ENCODE measurements around the gene PLN. TPM values are rescaled to one million over a fixed set of nuclear protein-coding genes. Genes with fewer than 3 reads are reported as not detected.

PLN gene
- total and polyA plus RNA-seq, 2 experiments from 2014 or later: not detected

GRCh38 chr6:118553132-118553531, 5.0 kb downstream of the PLN start:
- Histone ChIP-seq H3F3A (ENCODE audit: insufficient read depth) (peaks cover 30% of the 10 kb centered on the region), H3K9ac (no peak overlapping the region), H3K27me3 (replicated peaks; ENCODE audit: insufficient read depth) (no peaks in the 10 kb centered on the region), H2AFZ (no peak overlapping the region), H3K27ac (no peak overlapping the region), H3K4me1 (ENCODE audit: insufficient read depth) (peaks cover 47% of the 10 kb centered on the region), H3K9me2 (ENCODE audit: insufficient read depth) (no peaks in the 10 kb centered on the region), H3K79me2 (ENCODE audit: insufficient read depth) (peaks cover 72% of the 10 kb centered on the region), H4K20me1 (ENCODE audit: insufficient read depth) (no peaks in the 10 kb centered on the region), H3K36me3 (ENCODE audit: low read depth) (no peaks in the 10 kb centered on the region), H3K4me2 (ENCODE audit: unreplicated experiment) (peak overlapping the region; percentile 11), H3K9me3 (ENCODE audit: low read depth) (no peaks in the 10 kb centered on the region), H3K4me3 (no peak overlapping the region)
- WGBS, 2 experiments (ENCODE audit: low coverage in 1 of 2, low lambda C conversion rate in 2 of 2, missing lambda C conversion rate in 2 of 2): 7% methylated on average over 1 of the region's 1 CpG
- no peak for DNase-seq
- in situ Hi-C loops (cut with MboI): no loop called here
- no peak for TF ChIP-seq EZH2phosphoT487 (IDR thresholded peaks at IDR 0.05; ENCODE audit: insufficient read depth, low read depth)
- no peak for TF ChIP-seq EZH2 (IDR thresholded peaks at IDR 0.05; ENCODE audit: insufficient read depth, poor library complexity, severe bottlenecking)

- no peak for TF ChIP-seq EZH2phosphoT487 (IDR thresholded peaks at IDR 0.05; ENCODE audit: insufficient read depth, low read depth)
- no peak for TF ChIP-seq EZH2 (IDR thresholded peaks at IDR 0.05; ENCODE audit: insufficient read depth, poor library complexity, severe bottlenecking)
- Histone ChIP-seq H3K27ac (no peak overlapping the region), H3K36me3 (ENCODE audit: low read depth) (no peaks in the 10 kb centered on the region), H3F3A (ENCODE audit: insufficient read depth) (peaks cover 36% of the 10 kb centered on the region), H3K4me2 (ENCODE audit: unreplicated experiment) (no peak overlapping the region), H4K20me1 (ENCODE audit: insufficient read depth) (no peaks in the 10 kb centered on the region), H3K9me3 (ENCODE audit: low read depth) (no peaks in the 10 kb centered on the region), H2AFZ (no peak overlapping the region), H3K4me1 (ENCODE audit: insufficient read depth) (peaks cover 58% of the 10 kb centered on the region), H3K79me2 (ENCODE audit: insufficient read depth) (peaks cover 72% of the 10 kb centered on the region), H3K9ac (no peak overlapping the region), H3K4me3 (no peak overlapping the region), H3K27me3 (replicated peaks; ENCODE audit: insufficient read depth) (no peaks in the 10 kb centered on the region), H3K9me2 (ENCODE audit: insufficient read depth) (no peaks in the 10 kb centered on the region)
- no peak for DNase-seq
- 35 to 52% methylated on average over 1 of the region's 1 CpG for WGBS, 2 experiments (ENCODE audit: low coverage in 1 of 2, low lambda C conversion rate in 2 of 2, missing lambda C conversion rate in 2 of 2)
- in situ Hi-C loops (cut with MboI): no loop called here
Observed at GRCh38 chr6:118554698-118555097, 6.6 kb downstream of the PLN start.

GRCh38 chr6:118558464-118559217, 10.5 kb downstream of the PLN start:
- no peaks in the 10 kb centered on the region for H3K9me2 ChIP-seq (ENCODE audit: insufficient read depth)
- in situ Hi-C loops (cut with MboI): no loop called here
- no peaks in the 10 kb centered on the region for H3K9me3 ChIP-seq (ENCODE audit: low read depth)
- H3F3A ChIP-seq (ENCODE audit: insufficient read depth): peaks cover 18% of the 10 kb centered on the region; the same call in 1 of the 2 replicates
- H3K27me3 ChIP-seq (replicated peaks; ENCODE audit: insufficient read depth): no peaks in the 10 kb centered on the region
- no peak overlapping the region for H3K4me3 ChIP-seq
- H4K20me1 ChIP-seq (ENCODE audit: insufficient read depth): no peaks in the 10 kb centered on the region
- no peak for DNase-seq
- no peak overlapping the region for H3K27ac ChIP-seq
- peaks cover 87% of the 10 kb centered on the region for H3K79me2 ChIP-seq (ENCODE audit: insufficient read depth)
- TF ChIP-seq EZH2 (IDR thresholded peaks at IDR 0.05; ENCODE audit: insufficient read depth, poor library complexity, severe bottlenecking): no peak
- no peak for TF ChIP-seq EZH2phosphoT487 (IDR thresholded peaks at IDR 0.05; ENCODE audit: insufficient read depth, low read depth)
- H3K36me3 ChIP-seq (ENCODE audit: low read depth): no peaks in the 10 kb centered on the region
- H2AFZ ChIP-seq: no peak overlapping the region
- H3K4me2 ChIP-seq (ENCODE audit: unreplicated experiment): peak overlapping the region; percentile 43
- H3K4me1 ChIP-seq (ENCODE audit: insufficient read depth): peaks cover 49% of the 10 kb centered on the region
- H3K9ac ChIP-seq: no peak overlapping the region
- WGBS, 2 experiments (ENCODE audit: low coverage in 1 of 2, low lambda C conversion rate in 2 of 2, missing lambda C conversion rate in 2 of 2): 65 to 73% methylated on average over 5 to 6 of the region's 6 CpGs

GRCh38 chr6:118559659-118560058, 11.6 kb downstream of the PLN start:
- no peak overlapping the region for H3K9ac ChIP-seq
- no peaks in the 10 kb centered on the region for H3K9me2 ChIP-seq (ENCODE audit: insufficient read depth)
- H2AFZ ChIP-seq: no peak overlapping the region
- H3K27ac ChIP-seq: no peak overlapping the region
- H3K4me1 ChIP-seq (ENCODE audit: insufficient read depth): peaks cover 44% of the 10 kb centered on the region
- no peaks in the 10 kb centered on the region for H3K27me3 ChIP-seq (replicated peaks; ENCODE audit: insufficient read depth)
- H3K4me3 ChIP-seq: no peak overlapping the region
- TF ChIP-seq EZH2phosphoT487 (IDR thresholded peaks at IDR 0.05; ENCODE audit: insufficient read depth, low read depth) (no peak), EZH2 (IDR thresholded peaks at IDR 0.05; ENCODE audit: insufficient read depth, poor library complexity, severe bottlenecking) (no peak)
- H3K4me2 ChIP-seq (ENCODE audit: unreplicated experiment): peak overlapping the region; percentile 43
- 0 out of 2 replicates have a peak, but pooled peaks cover 5% of the 10 kb centered on the region for H3K36me3 ChIP-seq (ENCODE audit: low read depth)
- H3K9me3 ChIP-seq (ENCODE audit: low read depth): no peaks in the 10 kb centered on the region
- in situ Hi-C loops (cut with MboI): no loop called here
- peak; percentile 16 for DNase-seq
- H3F3A ChIP-seq (ENCODE audit: insufficient read depth): peaks cover 17% of the 10 kb centered on the region; the same call in 1 of the 2 replicates
- H3K79me2 ChIP-seq (ENCODE audit: insufficient read depth): peaks cover 89% of the 10 kb centered on the region
- no peaks in the 10 kb centered on the region for H4K20me1 ChIP-seq (ENCODE audit: insufficient read depth)
